Non-pigmented ciliary epithelial cell (primary cell): ENCODE data around the gene PKN1.
"Not testable (repeated sequence)": the region's sequence is repeated elsewhere in the genome, so short reads cannot be mapped to it uniquely, and the experiment has no call there.

Source experiments
- DNase-seq: peaks from one replicate; pipeline ENCODE4 v3.0.0-alpha.2; 2010; ENCODE audit warnings: low read depth

Gene PKN1

DNA sequence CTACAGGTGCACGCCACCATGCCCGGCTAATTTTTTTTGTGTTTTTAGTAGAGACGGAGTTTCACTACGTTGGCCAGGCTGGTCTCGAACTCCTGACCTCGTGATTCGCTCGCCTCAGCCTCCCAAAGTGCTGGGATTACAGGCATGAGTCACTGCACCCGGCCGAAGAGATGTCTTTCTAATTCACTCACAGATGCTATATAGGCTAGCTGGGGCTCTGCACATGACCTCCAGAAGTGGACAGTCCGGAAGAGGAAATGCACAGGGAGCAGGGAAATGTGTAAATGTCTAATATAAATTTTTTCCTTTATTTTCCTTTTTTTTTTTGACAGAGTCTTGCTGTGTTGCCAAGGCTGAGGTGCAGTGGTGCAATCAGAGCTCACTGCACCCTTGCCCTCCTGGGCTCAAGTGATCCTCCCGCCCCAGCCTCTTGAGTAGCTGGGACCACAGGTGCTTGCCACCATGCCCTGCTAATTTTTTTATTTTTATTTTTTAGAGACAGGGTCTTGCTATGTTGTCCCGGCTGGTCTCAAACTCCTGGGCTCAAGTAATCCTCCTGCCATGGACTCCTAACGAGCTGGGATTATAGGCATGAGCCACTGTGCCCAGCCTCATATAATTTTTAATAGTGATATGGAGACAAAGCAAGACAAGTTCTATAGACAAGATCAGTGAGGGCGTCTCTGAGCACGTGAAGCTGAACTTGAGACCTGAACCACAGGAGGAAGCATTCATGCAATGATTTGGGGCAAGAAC is 54.4 kb downstream of the PKN1 start:
- DNase-seq = no peak

DNA sequence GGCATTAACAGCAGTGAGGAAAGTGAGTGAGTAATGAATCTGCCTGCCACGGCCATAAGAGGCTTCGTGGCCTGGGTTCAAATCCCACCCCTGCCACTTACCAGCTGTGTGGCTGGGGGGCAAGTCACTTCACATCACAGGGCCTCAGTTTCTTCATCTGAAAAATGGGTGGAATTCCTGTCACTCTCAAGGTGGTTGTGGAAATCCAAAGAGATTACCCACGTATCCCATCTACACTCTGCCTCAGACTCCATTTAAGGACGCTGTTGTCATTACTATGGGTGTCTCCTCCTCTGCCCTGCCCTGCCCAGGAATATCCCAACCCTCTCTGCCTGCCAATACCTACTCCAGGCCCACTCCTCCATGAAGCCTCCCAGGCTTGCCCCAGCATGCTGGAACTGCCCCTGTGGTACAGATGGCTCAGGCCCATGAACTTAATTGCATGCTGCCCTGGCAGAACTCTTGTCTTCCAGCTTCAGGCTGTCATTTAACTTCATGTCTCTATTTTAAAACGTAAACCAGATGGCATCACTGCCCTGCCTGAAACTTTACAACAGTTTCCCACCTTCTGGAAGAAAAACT is 59.7 kb downstream of the PKN1 start:
- no peak for DNase-seq

DNA sequence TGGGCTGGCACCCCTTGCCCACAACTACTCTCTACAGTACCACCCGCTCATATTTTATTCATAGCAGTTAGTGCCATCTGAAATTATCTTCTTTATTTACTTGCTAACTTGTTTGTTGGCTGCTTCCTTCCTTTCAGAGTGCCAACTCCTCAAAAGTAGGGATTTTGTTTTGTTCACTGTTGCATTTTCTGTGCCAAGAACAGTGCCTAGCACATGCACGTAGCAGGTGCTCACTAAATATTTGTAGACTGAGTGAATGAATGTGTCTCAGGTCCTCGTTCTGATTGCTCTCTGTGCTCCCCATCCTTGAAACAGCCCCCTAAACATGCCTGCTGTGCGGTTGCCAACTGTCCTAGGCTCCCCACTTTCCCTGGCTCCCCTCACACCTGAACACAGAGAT is 61.3 kb downstream of the PKN1 start:
- DNase-seq = no peak

DNA sequence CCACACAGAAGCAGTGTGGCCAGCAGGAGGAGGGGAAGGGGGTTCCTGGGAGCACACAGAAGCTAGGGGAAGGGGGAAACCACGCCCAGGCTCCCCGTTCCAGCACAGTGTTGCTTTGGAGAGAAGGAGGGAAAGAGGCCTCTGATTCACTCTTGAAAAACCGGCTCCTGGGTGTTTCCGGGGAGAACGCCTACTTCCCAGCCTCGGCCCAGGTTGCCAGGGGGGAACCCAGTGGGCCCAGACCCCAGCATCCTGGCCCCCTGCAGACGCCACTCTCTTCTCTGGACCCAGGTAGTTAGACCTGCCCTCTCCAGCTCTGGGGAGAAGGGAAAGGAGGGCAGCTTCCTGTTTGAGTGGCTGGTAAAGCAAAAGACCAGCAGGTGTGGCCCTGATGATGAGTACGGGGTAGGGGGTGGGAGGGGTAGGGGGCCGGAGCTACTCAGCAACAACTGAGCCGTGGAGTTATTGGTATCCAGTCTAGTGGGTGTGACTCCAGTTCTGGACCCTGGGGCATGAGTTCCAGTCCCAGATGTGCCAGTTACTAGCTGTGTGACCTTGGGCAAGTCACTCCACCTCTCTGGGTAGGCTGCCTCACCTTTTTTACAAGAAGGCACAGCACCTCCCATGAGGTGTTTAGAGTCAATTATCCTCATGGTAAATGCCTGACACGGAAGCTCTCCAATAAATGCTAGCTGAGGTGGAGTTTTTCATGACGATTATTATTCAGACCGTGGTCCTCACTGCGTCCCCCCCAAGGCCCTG is 62.0 kb downstream of the PKN1 start:
- DNase-seq = no peak

DNA sequence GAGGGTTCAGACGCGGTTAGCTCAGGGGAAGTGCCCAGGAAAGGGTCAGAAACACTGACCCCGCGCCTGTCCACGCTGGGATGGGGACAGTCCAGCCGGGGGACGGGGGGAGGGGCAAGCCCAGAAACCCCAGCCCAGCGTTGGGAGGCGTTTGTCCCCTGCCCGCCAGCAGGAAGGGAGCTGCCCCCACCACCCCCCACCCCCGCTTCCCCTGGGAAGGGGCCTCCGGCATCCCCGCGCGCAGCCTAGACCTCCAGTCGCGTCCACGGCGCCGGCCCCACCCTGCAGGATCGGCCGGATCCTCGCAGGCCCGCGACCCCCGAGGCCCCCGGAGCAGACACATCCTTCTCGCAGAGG is 62.5 kb downstream of the PKN1 start:
- no peak for DNase-seq

DNA sequence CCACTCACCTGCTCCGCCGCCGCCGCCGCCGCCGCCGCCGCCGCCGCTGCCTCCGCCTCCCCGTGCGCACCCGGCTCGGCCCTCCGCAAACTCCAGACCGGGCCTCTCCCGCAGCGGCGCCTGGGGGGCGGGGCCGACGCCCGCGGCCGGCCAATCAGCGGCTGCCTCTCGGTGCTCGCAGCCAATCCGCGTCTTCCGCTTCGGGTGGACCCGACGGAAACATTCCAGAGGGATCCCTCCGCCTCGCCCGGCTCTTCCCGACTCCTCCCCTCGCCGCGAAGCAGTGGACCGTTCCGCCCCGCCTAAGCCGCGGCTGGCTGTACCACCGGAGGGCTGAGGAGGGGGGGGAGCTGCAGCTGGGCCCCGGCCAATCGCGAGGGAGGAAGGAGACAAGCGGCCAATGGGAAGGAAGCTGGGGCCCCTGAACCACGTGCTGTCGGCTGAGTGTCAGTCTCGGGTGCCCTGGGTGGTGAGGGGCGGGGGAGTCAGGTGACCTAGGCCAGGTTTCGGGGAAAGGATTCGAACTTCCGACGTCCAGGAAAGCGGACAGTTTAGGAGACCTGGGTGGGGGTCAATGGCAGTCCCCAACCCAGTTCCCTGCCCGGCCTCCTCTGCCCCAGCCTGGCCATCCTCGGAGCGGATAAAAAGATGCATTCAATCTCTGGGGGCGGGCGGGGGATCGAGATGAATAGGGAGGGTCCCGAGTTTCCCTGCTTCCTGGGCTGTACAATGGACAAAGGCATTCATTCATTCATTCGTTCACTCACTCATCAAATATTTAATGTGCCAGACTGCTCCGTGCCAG is 63.1 kb downstream of the PKN1 start, which contains the start of gene GIPC1:
Gene GIPC1, minus strand, starts transcription at position 99 of the 805 bp plus-strand sequence. CDS start 13,151 bp downstream, outside the sequence.
- peak; percentile 94 for DNase-seq

DNA sequence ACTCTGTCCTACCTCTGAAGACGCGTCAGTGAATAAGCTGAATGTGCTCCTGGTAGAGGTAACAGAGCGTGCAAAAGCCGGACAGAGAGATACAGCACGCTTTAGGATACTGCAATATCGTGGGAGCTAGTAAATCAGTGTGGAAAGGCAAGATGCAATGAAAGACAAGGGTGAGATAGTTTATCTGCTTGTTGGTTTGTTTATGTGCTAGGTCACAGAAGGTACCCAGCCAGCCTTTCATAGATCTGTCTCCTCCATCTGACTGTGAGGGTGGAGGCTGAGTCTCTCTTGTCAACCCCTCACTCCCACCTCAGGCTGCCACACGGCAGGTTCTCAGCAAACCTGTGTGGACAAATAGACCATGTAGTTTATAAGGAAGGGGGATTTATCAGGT is 63.7 kb downstream of the PKN1 start:
- no peak for DNase-seq

DNA sequence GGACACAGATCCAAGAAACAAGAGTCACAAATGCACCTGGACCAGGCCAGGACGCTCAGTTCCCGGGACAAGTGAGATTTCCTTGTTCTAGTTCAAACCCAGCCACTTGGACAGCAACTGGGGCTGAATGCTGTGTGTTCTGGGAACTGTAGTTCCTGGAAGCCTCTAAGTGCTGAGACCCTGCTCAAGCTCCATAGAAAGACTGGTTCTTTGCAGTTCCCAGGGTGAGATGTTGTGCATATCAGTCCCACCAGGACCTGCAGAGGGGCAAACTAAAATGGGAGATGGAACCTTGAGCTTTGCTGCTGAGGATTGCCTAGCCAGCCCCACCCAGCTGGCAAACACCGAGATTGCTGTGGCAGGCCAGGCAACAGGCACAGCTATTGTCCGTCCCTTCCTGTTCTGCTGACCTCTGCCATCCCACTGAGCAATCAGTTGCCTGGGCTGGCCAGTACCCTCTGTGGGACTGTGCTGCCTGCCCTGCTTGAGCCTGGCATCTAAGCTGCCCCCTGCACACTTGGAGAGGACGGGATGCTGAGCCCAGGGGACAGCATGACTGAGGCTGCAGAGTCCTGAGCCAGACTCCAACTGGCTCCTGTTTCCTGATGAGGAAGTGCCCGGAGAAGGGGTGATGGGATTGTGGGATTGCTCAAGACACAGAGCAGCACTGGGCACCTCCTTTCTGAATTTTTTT is 64.3 kb downstream of the PKN1 start:
- DNase-seq = no peak

DNA sequence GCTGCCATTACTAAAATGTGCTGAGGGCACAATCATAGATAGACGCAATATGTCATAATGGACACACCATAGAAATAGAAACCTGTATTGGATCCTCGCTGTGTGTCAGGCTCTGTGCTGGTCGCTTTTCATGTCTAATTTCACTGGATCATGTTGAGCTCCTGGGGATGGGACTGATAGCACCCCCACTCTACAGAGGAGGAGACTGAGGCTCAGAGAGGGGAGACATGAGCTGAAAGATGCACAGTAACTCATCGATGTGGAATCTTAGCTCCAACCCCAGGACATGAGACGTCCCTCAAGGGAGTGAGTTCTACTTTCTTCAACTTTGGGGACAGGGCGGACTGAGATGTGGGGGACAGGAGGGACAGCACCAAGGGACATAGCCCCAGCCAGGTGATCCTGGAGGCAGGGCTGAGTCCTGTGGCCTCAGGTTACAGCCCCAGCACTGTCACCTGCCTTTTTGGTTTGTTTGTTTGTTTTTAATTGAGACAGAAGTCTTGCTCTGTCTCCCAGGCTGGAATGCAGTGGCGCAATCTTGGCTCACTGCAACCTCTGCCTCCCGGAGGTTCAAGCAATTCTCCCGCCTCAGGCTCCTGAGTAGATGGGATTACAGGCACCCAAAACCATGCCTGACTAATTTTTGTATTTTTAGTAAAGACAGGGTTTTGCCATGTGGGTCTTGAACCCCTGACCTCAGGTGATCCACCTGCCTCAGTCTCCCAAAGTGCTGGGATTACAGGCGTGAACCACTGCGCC is 69.4 kb downstream of the PKN1 start:
- DNase-seq = no peak

DNA sequence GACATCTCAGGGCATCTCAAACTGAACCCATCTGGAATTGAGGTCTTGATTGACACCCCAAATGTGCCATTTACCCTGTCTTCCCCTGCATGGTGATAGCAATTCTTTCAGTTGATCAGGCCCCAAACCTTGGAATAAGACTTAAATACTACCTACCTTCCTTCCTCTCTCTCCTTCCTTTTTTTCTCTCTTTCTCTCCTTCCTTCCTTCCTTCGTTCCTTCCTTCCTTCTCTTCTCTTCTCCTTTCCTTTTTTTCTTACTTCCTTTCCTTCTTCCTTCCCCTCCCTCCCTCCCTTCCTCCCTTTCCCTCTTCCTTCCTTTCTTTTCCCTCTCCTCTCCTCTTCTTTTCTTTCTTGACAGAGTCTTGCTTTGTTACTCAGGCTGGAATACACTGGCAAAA is 70.2 kb downstream of the PKN1 start:
- no peak for DNase-seq

DNA sequence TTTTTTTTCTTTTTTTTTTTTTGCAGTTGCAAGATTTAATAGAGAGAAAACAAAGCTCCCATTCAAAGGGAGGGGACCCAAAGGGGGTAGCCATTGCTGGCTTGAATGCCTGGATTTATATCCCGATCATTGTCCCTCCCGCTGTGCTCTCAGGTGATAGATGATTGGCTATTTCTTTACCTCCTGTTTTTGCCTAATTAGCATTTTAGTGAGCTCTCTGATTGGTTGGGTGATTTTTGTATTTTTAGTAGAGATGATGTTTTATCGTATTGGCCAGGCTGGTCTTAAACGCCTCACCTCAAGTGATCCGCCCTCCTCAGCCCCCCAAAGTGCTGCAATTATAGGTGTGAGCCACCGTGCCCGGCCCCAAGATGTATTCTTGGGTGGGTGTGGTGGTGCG is 71.5 kb downstream of the PKN1 start:
- not testable (repeated sequence) for DNase-seq

DNA sequence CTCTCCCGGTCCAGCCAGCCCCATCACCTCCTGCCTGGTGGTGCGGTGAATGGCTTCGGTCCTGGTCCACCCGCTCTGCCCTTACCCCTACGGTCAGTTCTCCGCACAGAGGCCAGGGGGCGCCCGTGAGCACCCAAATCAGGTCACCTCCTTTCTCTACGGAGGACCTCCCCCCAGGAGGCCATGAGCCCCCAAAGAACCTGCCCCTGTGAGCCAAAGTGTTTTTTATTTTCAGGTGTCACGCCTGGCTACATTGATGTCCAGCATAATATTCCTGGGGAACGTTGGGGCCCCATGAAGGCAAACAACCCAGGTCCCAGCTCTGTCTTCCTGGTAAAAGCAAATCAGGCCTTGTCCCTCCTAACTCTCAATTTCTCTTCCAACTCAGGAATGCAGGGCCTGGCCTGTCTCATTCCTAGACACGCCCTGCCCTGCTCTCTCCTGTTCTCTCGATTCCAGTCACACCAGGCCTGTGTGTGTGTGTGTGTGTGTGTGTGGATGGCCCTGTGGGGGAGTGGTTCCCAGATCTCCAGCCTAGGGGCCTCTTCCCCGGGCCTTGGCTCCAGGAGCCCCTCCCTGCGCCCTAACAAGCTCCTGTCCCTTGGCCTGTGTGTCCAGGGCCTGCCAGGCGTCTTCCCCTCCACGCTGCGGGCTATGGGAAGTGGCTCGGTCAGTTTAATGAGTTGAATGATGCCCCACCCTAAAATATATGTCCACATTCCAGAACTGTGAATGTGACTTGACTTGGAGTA is 72.6 kb downstream of the PKN1 start:
- no peak for DNase-seq

DNA sequence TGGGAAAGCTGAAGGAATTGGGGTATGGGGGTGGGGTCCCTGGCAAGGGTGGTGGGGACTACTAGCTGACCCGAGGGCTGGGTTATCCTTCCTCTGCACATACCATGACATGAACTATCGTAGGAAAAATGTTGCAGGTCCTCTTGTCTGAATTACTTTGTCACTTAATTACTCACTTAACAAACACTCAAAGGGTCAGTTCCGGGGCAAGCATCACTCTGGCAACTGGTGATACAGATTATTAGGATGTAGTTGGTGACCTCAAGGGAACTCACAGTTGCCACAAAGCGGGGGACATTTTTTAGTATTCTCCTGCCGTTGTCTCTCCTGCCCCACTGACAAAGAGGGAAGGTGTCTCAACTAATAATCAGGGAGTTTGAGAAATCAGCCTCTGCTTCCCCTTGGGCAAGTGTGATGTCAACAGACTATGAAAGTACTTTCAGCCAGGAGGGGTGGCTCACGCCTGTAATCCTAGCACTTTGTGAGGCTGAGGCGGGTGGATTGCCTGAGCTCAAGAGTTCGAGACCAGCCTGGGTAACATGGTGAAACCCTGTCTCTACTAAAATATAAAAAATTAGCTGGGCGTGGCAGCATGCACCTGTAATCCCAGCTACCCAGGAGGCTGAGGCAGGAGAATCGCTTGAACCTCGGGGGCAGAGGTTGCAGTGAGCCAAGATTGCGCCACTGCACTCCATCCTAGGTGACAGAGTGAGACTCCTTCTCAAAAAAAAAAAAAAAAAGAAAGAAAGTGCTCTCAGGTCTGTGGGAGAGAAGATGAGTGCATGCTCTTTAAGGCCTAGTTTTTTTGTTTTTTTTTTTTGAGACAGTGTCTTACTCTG is 74.8 kb downstream of the PKN1 start:
- no peak for DNase-seq

DNA sequence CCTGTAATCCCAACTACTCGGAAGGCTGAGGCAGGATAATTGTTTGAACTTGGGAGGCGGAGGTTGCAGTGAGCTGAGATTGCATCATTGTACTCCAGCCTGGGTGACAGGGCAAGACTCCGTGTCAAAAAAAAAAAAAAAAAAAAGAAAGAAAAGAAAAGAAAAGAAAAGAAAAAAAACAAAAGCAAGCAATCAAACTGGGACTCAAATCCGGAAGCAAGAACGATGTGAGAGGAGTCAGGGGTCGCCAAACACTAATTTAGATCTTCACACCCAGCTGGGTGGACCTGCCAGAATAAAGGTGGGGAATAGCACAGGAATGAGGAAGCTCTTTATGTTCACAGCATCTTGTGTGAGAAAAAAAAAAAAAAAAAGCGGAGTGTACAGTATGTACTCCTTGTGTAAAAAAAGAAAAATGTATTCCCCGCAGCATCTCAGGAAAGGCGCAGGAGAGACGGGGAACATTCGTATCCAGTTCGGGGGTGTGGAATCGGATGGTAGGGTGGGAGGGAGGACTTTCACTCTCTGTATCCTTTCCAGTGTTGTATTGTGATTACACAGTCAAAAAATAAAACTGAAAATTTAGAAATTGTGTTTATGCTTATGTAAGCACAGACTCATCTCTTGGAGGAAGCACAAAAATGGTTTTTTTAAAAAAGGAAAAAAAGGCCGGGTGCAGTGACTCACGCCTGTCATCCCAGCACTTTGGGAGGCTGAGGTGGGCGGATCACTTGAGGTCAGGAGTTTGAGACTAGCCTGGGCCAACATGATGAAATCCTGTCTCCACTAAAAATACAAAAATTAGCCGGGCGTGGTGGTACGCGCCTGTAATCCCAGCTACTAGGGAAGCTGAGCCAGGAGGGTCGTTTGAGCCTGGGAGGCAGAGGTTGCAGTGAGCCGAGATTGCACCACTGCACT is 77.5 kb downstream of the PKN1 start:
- no peak for DNase-seq

DNA sequence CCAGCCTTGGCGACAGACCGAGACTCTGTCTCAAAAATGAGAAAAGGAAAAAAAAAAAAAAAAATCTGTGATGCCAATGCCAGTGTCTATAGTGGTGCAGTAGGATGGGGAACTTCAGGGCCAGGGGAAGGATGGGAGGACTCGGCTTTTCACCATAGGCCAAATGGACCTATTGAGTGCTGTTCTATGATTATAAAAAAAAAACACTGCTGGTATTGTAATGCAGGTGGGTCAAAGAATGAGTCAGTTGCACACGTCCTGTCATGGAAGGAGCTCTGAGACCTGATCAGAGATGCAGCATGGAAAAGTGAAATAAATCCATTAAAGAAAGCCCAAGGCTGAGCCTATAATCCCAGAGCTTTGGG is 78.1 kb downstream of the PKN1 start:
- DNase-seq = no peak

DNA sequence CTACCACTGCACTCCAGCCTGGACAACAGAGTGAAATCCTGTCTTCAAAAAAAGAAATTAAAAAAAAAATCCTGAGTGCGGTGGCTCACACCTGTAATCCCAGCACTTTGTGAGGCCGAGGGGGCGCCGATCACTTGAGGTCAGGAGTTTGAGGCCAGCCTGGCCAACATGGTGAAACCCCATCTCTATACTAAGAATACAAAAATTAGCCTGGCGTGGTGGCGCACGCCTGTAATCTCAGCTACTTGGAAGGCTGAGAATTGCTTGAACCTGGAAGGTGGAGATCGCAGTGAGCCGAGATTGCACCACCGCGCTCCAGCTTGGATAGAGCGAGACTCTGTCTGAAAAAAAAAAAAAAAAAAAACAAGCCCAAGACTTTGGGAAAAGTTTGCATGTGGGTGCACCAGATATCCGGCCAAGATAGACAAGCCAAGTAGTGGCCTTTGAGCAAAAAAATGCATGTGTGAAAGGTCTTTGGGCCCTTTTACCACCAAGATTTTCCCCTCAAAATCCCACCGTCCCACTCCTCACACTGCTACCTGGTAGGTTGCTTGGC is 79.4 kb downstream of the PKN1 start:
- no peak for DNase-seq

DNA sequence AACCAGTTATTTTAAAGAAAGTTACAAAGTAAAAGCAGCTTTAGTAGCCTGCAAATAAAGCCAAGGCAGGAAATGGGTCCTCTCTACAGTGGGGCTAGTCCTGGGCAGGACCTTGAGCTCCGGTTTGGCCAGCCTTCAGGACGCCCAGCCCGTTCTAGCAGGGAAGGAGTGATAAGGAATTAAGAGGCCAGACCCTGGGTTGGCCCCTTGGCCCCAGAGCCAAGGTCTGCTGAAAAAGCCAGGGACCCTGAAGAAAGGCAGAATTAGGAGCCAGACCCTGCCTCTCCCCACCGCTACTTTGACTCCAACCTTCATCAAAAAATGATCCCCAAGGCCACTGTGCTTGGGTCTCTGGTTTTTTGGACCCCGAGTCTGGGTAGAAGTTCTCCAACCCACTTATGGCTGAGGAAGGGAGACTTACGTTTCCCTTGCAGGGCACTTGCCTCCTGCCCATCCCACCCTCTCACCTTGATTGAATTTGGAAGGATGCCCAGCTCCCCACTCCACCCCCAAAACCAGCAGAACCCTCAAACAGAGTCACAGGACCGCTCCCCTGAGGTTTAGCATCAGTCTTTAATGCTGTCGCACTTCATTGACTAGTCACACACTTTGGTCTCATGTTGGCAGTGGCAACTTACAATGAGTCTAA is 81.2 kb downstream of the PKN1 start:
- DNase-seq = no peak
